HCEC 1CT (cell line): ENCODE data around the gene CYP46A1.

Experiments used
- DNase-seq: peaks from one replicate; pipeline ENCODE4 v3.0.0-alpha.2; 2017

CYP46A1 gene

GRCh38 chr14:99690636-99691035 is 6.5 kb downstream of the CYP46A1 start:
- no peak for DNase-seq

- DNase-seq, result no peak
These were observed 7.2 kb downstream of the CYP46A1 start for GRCh38 chr14:99691111-99691885.

- no peak for DNase-seq
These were observed 9.8 kb downstream of the CYP46A1 start for GRCh38 chr14:99693918-99694317.

- no peak for DNase-seq
These were observed 12.8 kb downstream of the CYP46A1 start for GRCh38 chr14:99696929-99697328.

- no peak for DNase-seq
These were observed 14.1 kb downstream of the CYP46A1 start for GRCh38 chr14:99698236-99698635.

- DNase-seq, result no peak
These were observed 14.5 kb downstream of the CYP46A1 start for GRCh38 chr14:99698642-99699041.

GRCh38 chr14:99699085-99699760 is 15.1 kb downstream of the CYP46A1 start:
- no peak for DNase-seq

- no peak for DNase-seq
These were observed 15.8 kb downstream of the CYP46A1 start for GRCh38 chr14:99699861-99700260.

GRCh38 chr14:99700379-99700778 is 16.3 kb downstream of the CYP46A1 start:
- no peak for DNase-seq

GRCh38 chr14:99701260-99701659 is 17.2 kb downstream of the CYP46A1 start:
- no peak for DNase-seq

- DNase-seq, result no peak
These were observed 18.0 kb downstream of the CYP46A1 start for GRCh38 chr14:99702115-99702514.

- no peak for DNase-seq
These were observed 19.3 kb downstream of the CYP46A1 start for GRCh38 chr14:99703381-99703780.

- DNase-seq, result no peak
These were observed 19.9 kb downstream of the CYP46A1 start for GRCh38 chr14:99704037-99704436.

- DNase-seq, result no peak
These were observed 22.2 kb downstream of the CYP46A1 start for GRCh38 chr14:99706107-99706900.

GRCh38 chr14:99707420-99707819 is 23.3 kb downstream of the CYP46A1 start:
- no peak for DNase-seq

- DNase-seq, result no peak
These were observed 23.8 kb downstream of the CYP46A1 start for GRCh38 chr14:99707921-99708320.

- DNase-seq, result no peak
These were observed 24.4 kb downstream of the CYP46A1 start for GRCh38 chr14:99708449-99708848.

GRCh38 chr14:99713972-99714371 is 29.9 kb downstream of the CYP46A1 start:
- no peak for DNase-seq

- DNase-seq, result no peak
These were observed 31.3 kb downstream of the CYP46A1 start for GRCh38 chr14:99715266-99716000.

GRCh38 chr14:99716091-99716849 is 32.2 kb downstream of the CYP46A1 start:
- no peak for DNase-seq

- no peak for DNase-seq
These were observed 33.0 kb downstream of the CYP46A1 start for GRCh38 chr14:99716850-99717681.
